HCT116 (cell line): ENCODE measurements around the gene KLK15.

Experiments
- EZH2 ChIP-seq: fragments of 200-600 bp; sonication (generic); IDR thresholded peaks from 2 replicates; pipeline ENCODE4 v1.6.1; 2017; ENCODE audit warnings: antibody characterized with exemption, mixed run types
- TF ChIP-seq, protein P1 (sequence below), 3 experiments: fragments of 200-600 bp in 1 of 3; sonication (generic) in 1 of 3; IDR thresholded peaks in 2 of 3; conservative IDR thresholded peaks in 1 of 3; 2 replicates each; pipeline ENCODE4 v1.5.1; 2012 to 2017; ENCODE audit warnings: low read depth in 2 of 3, low read length in 2 of 3, antibody characterized with exemption in 1 of 3, borderline replicate concordance in 1 of 3, control low read depth in 1 of 3, mild to moderate bottlenecking in 1 of 3, mixed read lengths in 1 of 3, mixed run types in 1 of 3, moderate library complexity in 1 of 3; ENCODE audit not compliant: insufficient read depth in 1 of 3

DNA sequence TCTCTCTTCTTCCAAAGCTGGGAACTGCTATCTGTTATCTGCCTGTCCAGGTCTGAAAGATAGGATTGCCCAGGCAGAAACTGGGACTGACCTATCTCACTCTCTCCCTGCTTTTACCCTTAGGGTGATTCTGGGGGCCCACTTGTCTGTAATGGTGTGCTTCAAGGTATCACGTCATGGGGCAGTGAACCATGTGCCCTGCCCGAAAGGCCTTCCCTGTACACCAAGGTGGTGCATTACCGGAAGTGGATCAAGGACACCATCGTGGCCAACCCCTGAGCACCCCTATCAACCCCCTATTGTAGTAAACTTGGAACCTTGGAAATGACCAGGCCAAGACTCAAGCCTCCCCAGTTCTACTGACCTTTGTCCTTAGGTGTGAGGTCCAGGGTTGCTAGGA is 26.5 kb upstream of the KLK15 start:
- TF ChIP-seq, protein P1, sequence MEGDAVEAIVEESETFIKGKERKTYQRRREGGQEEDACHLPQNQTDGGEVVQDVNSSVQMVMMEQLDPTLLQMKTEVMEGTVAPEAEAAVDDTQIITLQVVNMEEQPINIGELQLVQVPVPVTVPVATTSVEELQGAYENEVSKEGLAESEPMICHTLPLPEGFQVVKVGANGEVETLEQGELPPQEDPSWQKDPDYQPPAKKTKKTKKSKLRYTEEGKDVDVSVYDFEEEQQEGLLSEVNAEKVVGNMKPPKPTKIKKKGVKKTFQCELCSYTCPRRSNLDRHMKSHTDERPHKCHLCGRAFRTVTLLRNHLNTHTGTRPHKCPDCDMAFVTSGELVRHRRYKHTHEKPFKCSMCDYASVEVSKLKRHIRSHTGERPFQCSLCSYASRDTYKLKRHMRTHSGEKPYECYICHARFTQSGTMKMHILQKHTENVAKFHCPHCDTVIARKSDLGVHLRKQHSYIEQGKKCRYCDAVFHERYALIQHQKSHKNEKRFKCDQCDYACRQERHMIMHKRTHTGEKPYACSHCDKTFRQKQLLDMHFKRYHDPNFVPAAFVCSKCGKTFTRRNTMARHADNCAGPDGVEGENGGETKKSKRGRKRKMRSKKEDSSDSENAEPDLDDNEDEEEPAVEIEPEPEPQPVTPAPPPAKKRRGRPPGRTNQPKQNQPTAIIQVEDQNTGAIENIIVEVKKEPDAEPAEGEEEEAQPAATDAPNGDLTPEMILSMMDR (IDR thresholded peaks at IDR 0.05 in 2 of 3, conservative IDR thresholded peaks at IDR 0.05 in 1 of 3; ENCODE audit: borderline replicate concordance in 1 of 3, insufficient read depth in 1 of 3, low read depth in 2 of 3, low read length in 2 of 3): no peak
- TF ChIP-seq EZH2: no peak
